ENCODE data around the gene PLEK. TPM values are rescaled to one million over a fixed set of nuclear protein-coding genes. Genes with fewer than 3 reads are reported as not detected.

Gene PLEK
- total and polyA plus RNA-seq, 2 of the 13 experiments (the other 11 are each of a cell fraction or from before 2014, with no cell fraction given), result not detected

DNA sequence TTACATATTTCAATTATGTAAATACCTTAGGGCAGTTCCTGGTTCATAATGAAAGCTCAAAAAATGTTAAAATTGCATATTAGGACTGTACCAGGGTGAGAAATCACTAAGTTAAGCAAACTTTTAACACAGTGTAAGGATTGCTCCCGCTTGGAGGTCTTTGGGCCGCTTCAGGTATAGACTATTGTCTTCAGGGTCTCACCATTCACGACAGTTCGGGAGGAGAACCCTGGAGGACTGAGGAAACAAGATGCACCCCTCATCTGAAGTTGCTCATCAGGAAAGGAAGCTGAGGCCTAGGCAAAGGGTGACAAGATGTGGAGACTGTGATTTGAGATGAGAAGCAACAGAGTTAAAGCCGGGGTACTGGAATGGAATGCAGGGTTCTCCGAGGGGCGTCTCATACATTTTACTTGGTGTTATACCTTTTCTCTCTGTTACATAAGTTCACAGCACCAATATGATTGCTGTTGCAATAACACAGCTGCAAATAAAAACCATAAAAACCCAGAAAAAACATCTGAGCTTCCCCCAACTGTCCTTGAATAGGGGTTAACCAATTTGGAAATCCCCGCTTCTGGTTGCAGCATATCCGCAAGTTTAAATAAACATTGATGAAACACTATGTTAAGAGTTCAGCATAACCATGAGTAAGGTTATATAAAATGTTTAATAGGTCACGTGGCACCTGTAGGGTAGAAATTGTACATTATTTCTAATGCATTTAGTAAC lies 61.9 kb downstream of the PLEK start (continued):
- TF ChIP-seq, protein P1, sequence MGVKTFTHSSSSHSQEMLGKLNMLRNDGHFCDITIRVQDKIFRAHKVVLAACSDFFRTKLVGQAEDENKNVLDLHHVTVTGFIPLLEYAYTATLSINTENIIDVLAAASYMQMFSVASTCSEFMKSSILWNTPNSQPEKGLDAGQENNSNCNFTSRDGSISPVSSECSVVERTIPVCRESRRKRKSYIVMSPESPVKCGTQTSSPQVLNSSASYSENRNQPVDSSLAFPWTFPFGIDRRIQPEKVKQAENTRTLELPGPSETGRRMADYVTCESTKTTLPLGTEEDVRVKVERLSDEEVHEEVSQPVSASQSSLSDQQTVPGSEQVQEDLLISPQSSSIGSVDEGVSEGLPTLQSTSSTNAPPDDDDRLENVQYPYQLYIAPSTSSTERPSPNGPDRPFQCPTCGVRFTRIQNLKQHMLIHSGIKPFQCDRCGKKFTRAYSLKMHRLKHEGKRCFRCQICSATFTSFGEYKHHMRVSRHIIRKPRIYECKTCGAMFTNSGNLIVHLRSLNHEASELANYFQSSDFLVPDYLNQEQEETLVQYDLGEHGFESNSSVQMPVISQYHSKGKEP (CRISPR knock-in tag; IDR thresholded peaks at IDR 0.05), result no peak
- TF ChIP-seq CEBPB (IDR thresholded peaks at IDR 0.05; ENCODE audit: borderline replicate concordance, low read depth, low read length) (peak; percentile 78), THYN1 (CRISPR knock-in tag; IDR thresholded peaks at IDR 0.05; ENCODE audit: borderline replicate concordance, low read depth) (no peak), ELF4 (CRISPR knock-in tag; IDR thresholded peaks at IDR 0.05; ENCODE audit: borderline replicate concordance) (no peak), MLLT10 (CRISPR knock-in tag; IDR thresholded peaks at IDR 0.05) (no peak), NFATC3 (CRISPR knock-in tag; IDR thresholded peaks at IDR 0.05) (no peak), ELF1 (CRISPR knock-in tag; IDR thresholded peaks at IDR 0.05) (no peak), FOSL2 (CRISPR knock-in tag; IDR thresholded peaks at IDR 0.05) (no peak), SP5 (CRISPR knock-in tag; IDR thresholded peaks at IDR 0.05; ENCODE audit: borderline replicate concordance, low read depth) (no peak), MTA3 (CRISPR knock-in tag; IDR thresholded peaks at IDR 0.05) (no peak)
- TF ChIP-seq, protein P2, sequence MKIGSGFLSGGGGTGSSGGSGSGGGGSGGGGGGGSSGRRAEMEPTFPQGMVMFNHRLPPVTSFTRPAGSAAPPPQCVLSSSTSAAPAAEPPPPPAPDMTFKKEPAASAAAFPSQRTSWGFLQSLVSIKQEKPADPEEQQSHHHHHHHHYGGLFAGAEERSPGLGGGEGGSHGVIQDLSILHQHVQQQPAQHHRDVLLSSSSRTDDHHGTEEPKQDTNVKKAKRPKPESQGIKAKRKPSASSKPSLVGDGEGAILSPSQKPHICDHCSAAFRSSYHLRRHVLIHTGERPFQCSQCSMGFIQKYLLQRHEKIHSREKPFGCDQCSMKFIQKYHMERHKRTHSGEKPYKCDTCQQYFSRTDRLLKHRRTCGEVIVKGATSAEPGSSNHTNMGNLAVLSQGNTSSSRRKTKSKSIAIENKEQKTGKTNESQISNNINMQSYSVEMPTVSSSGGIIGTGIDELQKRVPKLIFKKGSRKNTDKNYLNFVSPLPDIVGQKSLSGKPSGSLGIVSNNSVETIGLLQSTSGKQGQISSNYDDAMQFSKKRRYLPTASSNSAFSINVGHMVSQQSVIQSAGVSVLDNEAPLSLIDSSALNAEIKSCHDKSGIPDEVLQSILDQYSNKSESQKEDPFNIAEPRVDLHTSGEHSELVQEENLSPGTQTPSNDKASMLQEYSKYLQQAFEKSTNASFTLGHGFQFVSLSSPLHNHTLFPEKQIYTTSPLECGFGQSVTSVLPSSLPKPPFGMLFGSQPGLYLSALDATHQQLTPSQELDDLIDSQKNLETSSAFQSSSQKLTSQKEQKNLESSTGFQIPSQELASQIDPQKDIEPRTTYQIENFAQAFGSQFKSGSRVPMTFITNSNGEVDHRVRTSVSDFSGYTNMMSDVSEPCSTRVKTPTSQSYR (CRISPR knock-in tag; IDR thresholded peaks at IDR 0.05; ENCODE audit: borderline replicate concordance), result peak; percentile 30; the same call in 1 of the 2 replicates
- TF ChIP-seq, protein P3, sequence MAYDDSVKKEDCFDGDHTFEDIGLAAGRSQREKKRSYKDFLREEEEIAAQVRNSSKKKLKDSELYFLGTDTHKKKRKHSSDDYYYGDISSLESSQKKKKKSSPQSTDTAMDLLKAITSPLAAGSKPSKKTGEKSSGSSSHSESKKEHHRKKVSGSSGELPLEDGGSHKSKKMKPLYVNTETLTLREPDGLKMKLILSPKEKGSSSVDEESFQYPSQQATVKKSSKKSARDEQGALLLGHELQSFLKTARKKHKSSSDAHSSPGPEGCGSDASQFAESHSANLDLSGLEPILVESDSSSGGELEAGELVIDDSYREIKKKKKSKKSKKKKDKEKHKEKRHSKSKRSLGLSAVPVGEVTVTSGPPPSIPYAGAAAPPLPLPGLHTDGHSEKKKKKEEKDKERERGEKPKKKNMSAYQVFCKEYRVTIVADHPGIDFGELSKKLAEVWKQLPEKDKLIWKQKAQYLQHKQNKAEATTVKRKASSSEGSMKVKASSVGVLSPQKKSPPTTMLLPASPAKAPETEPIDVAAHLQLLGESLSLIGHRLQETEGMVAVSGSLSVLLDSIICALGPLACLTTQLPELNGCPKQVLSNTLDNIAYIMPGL (CRISPR knock-in tag; IDR thresholded peaks at IDR 0.05; ENCODE audit: borderline replicate concordance in 1 of 2, low read depth in 1 of 2), result no peak
- TF ChIP-seq, protein P4, sequence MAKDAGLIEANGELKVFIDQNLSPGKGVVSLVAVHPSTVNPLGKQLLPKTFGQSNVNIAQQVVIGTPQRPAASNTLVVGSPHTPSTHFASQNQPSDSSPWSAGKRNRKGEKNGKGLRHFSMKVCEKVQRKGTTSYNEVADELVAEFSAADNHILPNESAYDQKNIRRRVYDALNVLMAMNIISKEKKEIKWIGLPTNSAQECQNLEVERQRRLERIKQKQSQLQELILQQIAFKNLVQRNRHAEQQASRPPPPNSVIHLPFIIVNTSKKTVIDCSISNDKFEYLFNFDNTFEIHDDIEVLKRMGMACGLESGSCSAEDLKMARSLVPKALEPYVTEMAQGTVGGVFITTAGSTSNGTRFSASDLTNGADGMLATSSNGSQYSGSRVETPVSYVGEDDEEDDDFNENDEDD (CRISPR knock-in tag; IDR thresholded peaks at IDR 0.05; ENCODE audit: borderline replicate concordance), result no peak
- TF ChIP-seq, protein P5, sequence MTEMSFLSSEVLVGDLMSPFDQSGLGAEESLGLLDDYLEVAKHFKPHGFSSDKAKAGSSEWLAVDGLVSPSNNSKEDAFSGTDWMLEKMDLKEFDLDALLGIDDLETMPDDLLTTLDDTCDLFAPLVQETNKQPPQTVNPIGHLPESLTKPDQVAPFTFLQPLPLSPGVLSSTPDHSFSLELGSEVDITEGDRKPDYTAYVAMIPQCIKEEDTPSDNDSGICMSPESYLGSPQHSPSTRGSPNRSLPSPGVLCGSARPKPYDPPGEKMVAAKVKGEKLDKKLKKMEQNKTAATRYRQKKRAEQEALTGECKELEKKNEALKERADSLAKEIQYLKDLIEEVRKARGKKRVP (CRISPR knock-in tag; IDR thresholded peaks at IDR 0.05), result peak in 1 of 2 experiments; percentile 94; a peak in 2 of 4 replicates
- TF ChIP-seq, protein P6, sequence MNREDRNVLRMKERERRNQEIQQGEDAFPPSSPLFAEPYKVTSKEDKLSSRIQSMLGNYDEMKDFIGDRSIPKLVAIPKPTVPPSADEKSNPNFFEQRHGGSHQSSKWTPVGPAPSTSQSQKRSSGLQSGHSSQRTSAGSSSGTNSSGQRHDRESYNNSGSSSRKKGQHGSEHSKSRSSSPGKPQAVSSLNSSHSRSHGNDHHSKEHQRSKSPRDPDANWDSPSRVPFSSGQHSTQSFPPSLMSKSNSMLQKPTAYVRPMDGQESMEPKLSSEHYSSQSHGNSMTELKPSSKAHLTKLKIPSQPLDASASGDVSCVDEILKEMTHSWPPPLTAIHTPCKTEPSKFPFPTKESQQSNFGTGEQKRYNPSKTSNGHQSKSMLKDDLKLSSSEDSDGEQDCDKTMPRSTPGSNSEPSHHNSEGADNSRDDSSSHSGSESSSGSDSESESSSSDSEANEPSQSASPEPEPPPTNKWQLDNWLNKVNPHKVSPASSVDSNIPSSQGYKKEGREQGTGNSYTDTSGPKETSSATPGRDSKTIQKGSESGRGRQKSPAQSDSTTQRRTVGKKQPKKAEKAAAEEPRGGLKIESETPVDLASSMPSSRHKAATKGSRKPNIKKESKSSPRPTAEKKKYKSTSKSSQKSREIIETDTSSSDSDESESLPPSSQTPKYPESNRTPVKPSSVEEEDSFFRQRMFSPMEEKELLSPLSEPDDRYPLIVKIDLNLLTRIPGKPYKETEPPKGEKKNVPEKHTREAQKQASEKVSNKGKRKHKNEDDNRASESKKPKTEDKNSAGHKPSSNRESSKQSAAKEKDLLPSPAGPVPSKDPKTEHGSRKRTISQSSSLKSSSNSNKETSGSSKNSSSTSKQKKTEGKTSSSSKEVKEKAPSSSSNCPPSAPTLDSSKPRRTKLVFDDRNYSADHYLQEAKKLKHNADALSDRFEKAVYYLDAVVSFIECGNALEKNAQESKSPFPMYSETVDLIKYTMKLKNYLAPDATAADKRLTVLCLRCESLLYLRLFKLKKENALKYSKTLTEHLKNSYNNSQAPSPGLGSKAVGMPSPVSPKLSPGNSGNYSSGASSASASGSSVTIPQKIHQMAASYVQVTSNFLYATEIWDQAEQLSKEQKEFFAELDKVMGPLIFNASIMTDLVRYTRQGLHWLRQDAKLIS (CRISPR knock-in tag; IDR thresholded peaks at IDR 0.05), result no peak

Measured in HepG2 (cell line).